WI38 (cell line): ENCODE measurements around the gene MYO1D.

Source experiments
- H3K4me3 ChIP-seq: 2 replicates; pipeline ENCODE4 v1.5.1; 2011; ENCODE audit warnings: low read depth, mild to moderate bottlenecking, control low read depth, low read length
- TF ChIP-seq, protein P1 (sequence below): IDR thresholded peaks from 2 replicates; pipeline ENCODE4 v1.5.1; 2012; ENCODE audit warnings: low read depth, mild to moderate bottlenecking, control low read depth, low read length

The MYO1D gene

DNA sequence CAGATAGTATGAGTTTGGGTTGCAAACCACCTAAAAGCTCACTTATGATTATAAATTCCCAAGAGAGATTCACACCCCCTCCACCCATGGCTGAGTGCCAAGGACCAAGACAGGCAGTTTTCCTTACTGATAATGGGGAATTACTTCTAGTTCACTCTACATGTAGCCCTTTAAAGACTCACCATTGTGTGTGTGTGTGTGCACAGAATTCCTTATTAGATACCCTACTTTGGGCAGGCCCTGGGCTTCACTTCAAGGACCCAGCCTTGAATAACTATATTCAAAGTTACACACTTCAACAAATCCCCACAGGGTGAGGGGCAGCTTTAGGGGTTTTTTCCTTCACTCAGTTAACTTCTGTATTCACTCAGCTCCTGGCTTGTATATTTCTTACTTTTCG lies 143.5 kb downstream of the MYO1D start:
- TF ChIP-seq, protein P1, sequence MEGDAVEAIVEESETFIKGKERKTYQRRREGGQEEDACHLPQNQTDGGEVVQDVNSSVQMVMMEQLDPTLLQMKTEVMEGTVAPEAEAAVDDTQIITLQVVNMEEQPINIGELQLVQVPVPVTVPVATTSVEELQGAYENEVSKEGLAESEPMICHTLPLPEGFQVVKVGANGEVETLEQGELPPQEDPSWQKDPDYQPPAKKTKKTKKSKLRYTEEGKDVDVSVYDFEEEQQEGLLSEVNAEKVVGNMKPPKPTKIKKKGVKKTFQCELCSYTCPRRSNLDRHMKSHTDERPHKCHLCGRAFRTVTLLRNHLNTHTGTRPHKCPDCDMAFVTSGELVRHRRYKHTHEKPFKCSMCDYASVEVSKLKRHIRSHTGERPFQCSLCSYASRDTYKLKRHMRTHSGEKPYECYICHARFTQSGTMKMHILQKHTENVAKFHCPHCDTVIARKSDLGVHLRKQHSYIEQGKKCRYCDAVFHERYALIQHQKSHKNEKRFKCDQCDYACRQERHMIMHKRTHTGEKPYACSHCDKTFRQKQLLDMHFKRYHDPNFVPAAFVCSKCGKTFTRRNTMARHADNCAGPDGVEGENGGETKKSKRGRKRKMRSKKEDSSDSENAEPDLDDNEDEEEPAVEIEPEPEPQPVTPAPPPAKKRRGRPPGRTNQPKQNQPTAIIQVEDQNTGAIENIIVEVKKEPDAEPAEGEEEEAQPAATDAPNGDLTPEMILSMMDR = no peak
- no peak overlapping the region for H3K4me3 ChIP-seq

DNA sequence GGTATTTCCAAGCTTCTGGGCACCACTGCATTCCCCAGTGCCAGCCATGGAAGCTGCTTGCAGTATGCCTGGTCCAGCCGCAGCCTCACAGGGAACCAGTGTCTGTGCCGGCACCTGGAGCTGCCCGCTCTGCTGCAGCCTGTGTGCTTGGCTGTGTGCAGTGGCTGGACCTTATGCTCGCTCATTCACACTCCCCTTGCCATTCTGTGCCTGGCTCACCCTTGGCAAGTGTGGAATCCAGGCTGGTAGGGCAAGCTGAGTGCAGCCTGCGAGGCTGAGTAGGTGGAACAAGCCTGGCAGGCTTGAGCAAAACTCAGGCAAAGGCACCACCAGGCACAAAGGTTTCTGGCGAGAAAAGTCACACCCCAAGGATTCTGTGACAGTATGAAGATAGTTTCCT lies 144.0 kb downstream of the MYO1D start:
- H3K4me3 ChIP-seq = no peak overlapping the region
- TF ChIP-seq, protein P1 = no peak

DNA sequence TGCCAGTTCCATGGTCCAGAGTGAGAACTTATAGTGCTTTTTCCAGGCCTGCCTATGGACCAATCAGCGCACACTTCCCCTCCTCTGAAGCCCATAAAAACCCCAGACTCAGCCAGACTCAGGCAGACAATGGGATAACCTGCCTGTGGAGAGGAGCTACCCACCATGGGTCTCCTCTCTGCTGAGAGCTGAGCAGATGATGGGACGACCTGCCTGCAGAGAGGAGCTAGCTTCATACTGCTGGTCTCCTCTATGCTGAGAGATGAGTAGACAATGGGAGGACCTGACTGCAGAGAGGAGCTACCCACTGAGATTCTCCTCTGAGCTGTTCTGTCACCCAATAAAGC lies 144.7 kb downstream of the MYO1D start:
- no peak overlapping the region for H3K4me3 ChIP-seq
- TF ChIP-seq, protein P1 = no peak

DNA sequence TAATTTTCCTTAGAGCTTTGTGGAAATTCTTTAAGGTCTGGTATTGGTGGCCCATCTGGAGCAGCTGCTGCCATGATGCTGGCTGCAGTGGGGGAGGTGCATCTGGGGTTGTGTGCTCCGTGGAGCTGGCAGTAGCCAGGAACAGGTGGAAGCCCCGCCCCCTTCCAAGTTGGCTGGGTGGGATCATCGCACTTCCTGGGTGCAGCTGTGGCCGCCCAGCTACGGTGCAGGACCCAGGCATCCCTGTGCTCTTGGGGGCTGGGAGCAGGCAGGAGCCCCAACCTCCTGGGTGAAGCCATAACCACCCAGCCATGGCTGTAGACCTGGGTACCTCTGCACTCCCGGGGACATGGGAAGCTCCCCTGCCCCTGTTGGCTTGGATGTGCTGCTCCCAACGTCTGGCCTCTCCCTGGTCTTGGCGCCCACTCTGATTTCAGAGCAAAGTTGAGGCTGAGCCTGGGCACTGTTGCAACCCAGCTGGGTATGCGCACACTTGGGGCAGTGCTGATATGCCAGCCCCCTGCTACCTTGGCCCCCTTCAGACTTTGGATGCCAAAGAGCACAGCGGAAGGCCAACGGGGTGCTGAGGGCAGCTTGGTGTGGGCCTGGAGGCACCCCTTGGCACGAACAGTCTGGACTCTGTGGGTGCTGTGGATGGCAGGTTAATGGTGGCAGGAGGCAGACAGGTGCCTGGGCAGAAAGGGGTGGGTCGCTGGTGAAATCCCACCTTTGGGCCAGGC lies 145.2 kb downstream of the MYO1D start:
- TF ChIP-seq, protein P1 = no peak
- H3K4me3 ChIP-seq = no peak overlapping the region

DNA sequence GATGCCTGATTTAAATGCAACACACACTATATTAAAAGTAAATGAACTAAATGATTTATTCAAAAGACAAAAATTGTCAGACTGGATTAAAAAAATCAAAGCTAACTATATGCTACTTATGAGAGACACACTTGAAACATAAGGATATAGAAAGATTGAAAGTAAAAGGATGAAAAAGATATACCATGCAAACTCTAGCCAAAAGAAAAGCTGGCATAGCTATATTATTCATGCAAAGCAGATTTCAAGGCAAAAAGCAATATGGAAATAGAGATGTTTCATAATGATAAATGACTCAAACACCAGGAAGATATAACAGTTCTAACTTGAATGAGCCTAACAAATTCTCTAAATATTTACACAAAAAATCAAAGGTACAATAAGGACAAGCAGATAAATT lies 149.2 kb downstream of the MYO1D start:
- no peak overlapping the region for H3K4me3 ChIP-seq
- TF ChIP-seq, protein P1 = no peak

DNA sequence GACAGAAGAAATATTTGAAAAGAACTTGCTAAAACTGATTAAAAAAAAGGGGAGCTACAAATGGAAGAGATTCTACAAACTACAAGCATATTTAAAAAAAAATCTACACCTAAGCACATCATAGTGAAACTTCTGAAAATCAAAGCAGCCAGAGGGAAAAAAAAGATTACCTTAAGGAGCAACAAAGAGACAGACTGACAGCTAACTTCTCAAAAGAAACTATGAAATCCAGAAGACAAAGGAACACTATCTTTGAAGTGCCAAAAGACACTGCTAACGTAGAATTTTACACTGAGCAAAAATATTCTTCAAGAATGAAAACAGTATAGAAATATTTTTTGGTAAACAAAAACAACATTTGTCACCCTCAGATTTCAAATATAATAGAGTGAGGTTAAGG lies 151.2 kb downstream of the MYO1D start:
- no peak overlapping the region for H3K4me3 ChIP-seq
- TF ChIP-seq, protein P1 = no peak

DNA sequence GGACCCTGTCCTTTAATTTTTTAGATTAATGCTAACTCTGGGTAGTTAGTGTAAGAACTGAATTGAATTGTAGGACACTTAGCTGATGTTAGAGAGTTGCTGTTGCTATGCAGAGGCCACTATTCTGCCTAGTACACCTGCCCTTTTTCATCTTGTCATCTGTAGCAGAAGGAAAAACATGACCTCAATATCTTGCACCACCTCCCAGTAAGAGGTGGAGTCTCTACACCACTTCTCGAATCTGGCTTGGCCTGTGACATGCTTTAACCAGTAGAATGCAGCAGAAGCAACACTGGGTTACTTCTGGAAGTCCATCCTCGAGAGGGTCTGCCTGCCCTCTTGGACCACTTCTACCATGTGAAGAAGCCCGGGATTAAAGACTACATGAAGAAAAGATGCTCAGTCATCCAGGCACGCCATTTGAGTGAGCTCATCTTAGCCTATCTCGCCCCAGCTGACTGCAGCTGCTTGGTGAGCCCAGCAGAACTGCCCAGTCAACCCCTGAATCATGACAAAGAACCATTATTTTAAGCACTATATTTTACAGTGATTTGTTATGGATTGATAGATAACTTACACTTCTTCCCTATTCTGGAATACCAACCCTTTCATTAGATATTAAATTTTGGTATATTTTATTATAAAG lies 153.5 kb downstream of the MYO1D start:
- H3K4me3 ChIP-seq = no peak overlapping the region
- TF ChIP-seq, protein P1 = no peak
